HEK293T (cell line): ENCODE measurements around the gene PAQR4.
A peak's percentile ranks its signal among the peaks of the same experiment; 100 is the strongest.
"Not testable (repeated sequence)": the region's sequence is repeated elsewhere in the genome, so short reads cannot be mapped to it uniquely, and the experiment has no call there.

Experiments
- CTCF ChIA-PET: fragments of 350-600 bp; formaldehyde crosslinking; extraction: SDS; loops from one replicate; lab custom pipeline; 2021; ENCODE audit warnings: antibody characterized with exemption, inconsistent platforms; lab: Yijun Ruan, JAX
- POLR2A ChIA-PET: fragments of 350-600 bp; formaldehyde crosslinking; extraction: SDS; loops from one replicate; lab custom pipeline; 2020; ENCODE audit warnings: antibody characterized with exemption, inconsistent platforms; lab: Yijun Ruan, JAX
- DNase-seq: peaks from one replicate; pipeline ENCODE4 v3.0.0; 2012; ENCODE audit warnings: mixed read lengths; ENCODE audit errors: extremely low spot score
- ARNT ChIP-seq: fragments of 450-650 bp; IDR thresholded peaks from 2 replicates; pipeline ENCODE4 v1.6.1; 2017; ENCODE audit warnings: mild to moderate bottlenecking
- BHLHE40 ChIP-seq: fragments of 450-650 bp; IDR thresholded peaks from 2 replicates; pipeline ENCODE4 v1.6.1; 2016; ENCODE audit warnings: mild to moderate bottlenecking, moderate library complexity, borderline replicate concordance
- CTBP1 ChIP-seq: fragments of 450-650 bp; IDR thresholded peaks from 2 replicates; pipeline ENCODE4 v1.6.1; 2016; ENCODE audit warnings: borderline replicate concordance
- ELF4 ChIP-seq: fragments of 450-650 bp; IDR thresholded peaks from 2 replicates; pipeline ENCODE4 v1.6.1; 2017; ENCODE audit warnings: antibody characterized with exemption
- FOXA1 ChIP-seq: fragments of 450-650 bp; IDR thresholded peaks from 2 replicates; pipeline ENCODE4 v1.6.1; 2016; ENCODE audit warnings: mild to moderate bottlenecking
- FOXK2 ChIP-seq: fragments of 450-650 bp; IDR thresholded peaks from 2 replicates; pipeline ENCODE4 v1.6.1; 2016; ENCODE audit warnings: mild to moderate bottlenecking
- FOXM1 ChIP-seq: fragments of 450-650 bp; IDR thresholded peaks from 2 replicates; pipeline ENCODE4 v1.6.1; 2017; ENCODE audit warnings: mild to moderate bottlenecking, borderline replicate concordance
- HDGF ChIP-seq: fragments of 450-650 bp; IDR thresholded peaks from 2 replicates; pipeline ENCODE4 v1.6.1; 2017; ENCODE audit warnings: antibody characterized with exemption, borderline replicate concordance
- L3MBTL2 ChIP-seq: fragments of 450-650 bp; conservative IDR thresholded peaks from 2 replicates; pipeline ENCODE4 v1.6.1; 2016; ENCODE audit warnings: mild to moderate bottlenecking
- LEF1 ChIP-seq: fragments of 450-650 bp; IDR thresholded peaks from 2 replicates; pipeline ENCODE4 v1.6.1; 2017; ENCODE audit warnings: mild to moderate bottlenecking, borderline replicate concordance
- NFRKB ChIP-seq: fragments of 450-650 bp; IDR thresholded peaks from 2 replicates; pipeline ENCODE4 v1.6.1; 2016; ENCODE audit warnings: mild to moderate bottlenecking, moderate library complexity
- SP1 ChIP-seq: fragments of 450-650 bp; IDR thresholded peaks from 2 replicates; pipeline ENCODE4 v1.6.1; 2017
- SUZ12 ChIP-seq: fragments of 450-650 bp; IDR thresholded peaks from 2 replicates; pipeline ENCODE4 v1.6.1; 2016; ENCODE audit warnings: mild to moderate bottlenecking
- TARDBP ChIP-seq: fragments of 450-650 bp; IDR thresholded peaks from 2 replicates; pipeline ENCODE4 v1.6.1; 2016
- ZNF384 ChIP-seq: fragments of 450-650 bp; IDR thresholded peaks from 2 replicates; pipeline ENCODE4 v1.6.1; 2016
- TF ChIP-seq, protein P1 (sequence below): fragments of 450-650 bp; IDR thresholded peaks from 2 replicates; pipeline ENCODE4 v1.6.1; 2016

The PAQR4 gene

DNA sequence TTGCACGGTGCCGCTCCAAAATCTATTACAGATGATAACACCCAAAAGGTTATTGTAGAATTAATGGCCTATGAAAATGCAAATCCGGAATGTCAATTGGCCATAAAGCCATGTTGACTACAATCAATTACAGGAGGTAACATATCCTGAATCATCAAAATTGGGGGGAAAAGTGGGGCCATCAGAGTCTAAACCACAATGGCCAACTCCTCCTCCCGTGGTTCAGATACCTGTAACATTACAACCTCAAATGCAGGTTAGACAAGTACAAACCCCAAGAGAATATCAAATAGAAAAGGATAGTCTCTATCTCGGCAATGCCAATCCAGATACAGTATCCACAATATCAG is 42.5 kb upstream of the PAQR4 start:
- DNase-seq: no peak
- POLR2A ChIA-PET: interaction anchor here (0.7 to 1.2 kb wide), 2 partner anchors 143 to 244 kb away, joined by 3 to 4 read pairs; partner anchors contain the start of gene KCTD5
- CTCF ChIA-PET: interaction anchor here (0.7 to 1.9 kb wide), 10 partner anchors 10 to 414 kb away, joined by 3 to 13 read pairs (median 5); no protein-coding TSS in a partner anchor
- no peak for TF ChIP-seq HDGF
- TF ChIP-seq L3MBTL2: no peak
- no peak for TF ChIP-seq BHLHE40
- no peak for TF ChIP-seq ARNT
- no peak for TF ChIP-seq TARDBP
- no peak for TF ChIP-seq FOXM1

GRCh38 chr16:2927010-2927646 is 42.0 kb upstream of the PAQR4 start:
- ChIA-PET CTCF (interaction anchor here (0.6 to 1.9 kb wide), 15 partner anchors 10 to 415 kb away, joined by 3 to 13 read pairs (median 5); partner anchors contain the start of gene FLYWCH2), POLR2A (interaction anchor here (0.5 to 1.2 kb wide), 3 partner anchors 59 to 245 kb away, joined by 3 to 4 read pairs (median 3); partner anchors contain the start of gene KCTD5)
- DNase-seq: peak; percentile 80
- no peak for TF ChIP-seq CTBP1
- TF ChIP-seq L3MBTL2: peak; percentile 55

GRCh38 chr16:2928151-2928550 is 41.0 kb upstream of the PAQR4 start:
- CTCF ChIA-PET: interaction anchor here (0.6 kb wide), 1 partner anchor 154 kb away, joined by 5 read pairs; no protein-coding TSS in a partner anchor
- DNase-seq, POLR2A ChIA-PET: not testable (repeated sequence)

DNA sequence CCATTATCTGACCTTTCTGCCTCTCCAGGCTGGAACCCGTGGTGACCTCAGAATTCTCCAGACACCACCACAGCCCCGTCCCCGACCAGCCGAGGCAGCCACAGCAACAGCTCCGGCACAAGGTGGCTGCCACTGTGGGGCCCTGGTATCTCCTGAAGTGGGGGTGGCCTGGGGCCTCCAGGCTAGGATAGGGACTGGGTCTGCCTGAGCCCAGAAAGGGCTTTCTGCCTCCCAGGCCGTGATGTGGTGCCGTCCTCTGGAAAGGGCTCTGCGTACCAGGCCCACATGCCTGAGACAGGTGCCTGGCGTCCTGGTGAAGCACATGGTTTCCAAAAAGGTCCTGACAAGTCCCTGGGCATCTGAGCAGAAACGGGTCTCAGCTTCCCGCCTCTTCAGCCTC is 40.4 kb upstream of the PAQR4 start:
- ChIA-PET POLR2A (no interaction called here), CTCF (interaction anchor here (0.6 kb wide), 1 partner anchor 153 kb away, joined by 5 read pairs; no protein-coding TSS in a partner anchor)
- DNase-seq: no peak
- TF ChIP-seq FOXM1 (no peak), L3MBTL2 (no peak), NFRKB (no peak), SUZ12 (no peak), ARNT (no peak), TARDBP (no peak), CTBP1 (no peak), LEF1 (no peak), BHLHE40 (no peak), FOXK2 (no peak), ZNF384 (no peak), SP1 (no peak), HDGF (no peak), ELF4 (no peak)
- TF ChIP-seq, protein P1, sequence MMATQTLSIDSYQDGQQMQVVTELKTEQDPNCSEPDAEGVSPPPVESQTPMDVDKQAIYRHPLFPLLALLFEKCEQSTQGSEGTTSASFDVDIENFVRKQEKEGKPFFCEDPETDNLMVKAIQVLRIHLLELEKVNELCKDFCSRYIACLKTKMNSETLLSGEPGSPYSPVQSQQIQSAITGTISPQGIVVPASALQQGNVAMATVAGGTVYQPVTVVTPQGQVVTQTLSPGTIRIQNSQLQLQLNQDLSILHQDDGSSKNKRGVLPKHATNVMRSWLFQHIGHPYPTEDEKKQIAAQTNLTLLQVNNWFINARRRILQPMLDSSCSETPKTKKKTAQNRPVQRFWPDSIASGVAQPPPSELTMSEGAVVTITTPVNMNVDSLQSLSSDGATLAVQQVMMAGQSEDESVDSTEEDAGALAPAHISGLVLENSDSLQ: no peak

DNA sequence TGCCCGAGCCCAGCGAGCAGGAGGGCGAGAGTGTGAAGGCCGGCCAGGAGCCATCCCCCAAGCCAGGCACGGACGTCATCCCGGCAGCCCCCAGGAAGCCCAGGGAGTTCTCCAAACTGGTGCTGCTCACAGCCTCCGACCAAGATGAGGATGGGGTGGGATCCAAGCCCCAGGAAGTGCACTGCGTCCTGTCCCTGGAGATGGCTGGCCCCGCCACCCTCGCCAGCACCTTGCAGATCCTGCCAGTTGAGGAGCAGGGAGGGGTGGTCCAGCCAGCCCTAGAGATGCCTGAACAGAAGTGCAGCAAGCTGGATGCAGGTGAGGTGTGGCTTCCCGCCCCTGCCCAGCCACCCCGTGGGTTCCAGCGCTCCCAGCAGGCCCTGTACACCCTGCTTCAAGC is 39.5 kb upstream of the PAQR4 start:
- TF ChIP-seq LEF1 (no peak), TARDBP (no peak), SUZ12 (no peak), BHLHE40 (no peak), ELF4 (no peak), ZNF384 (no peak), FOXM1 (no peak)
- ChIA-PET POLR2A (no interaction called here), CTCF (interaction anchor here (1.1 kb wide), 1 partner anchor 53 kb away, joined by 3 read pairs; no protein-coding TSS in a partner anchor)
- DNase-seq: peak; percentile 3

DNA sequence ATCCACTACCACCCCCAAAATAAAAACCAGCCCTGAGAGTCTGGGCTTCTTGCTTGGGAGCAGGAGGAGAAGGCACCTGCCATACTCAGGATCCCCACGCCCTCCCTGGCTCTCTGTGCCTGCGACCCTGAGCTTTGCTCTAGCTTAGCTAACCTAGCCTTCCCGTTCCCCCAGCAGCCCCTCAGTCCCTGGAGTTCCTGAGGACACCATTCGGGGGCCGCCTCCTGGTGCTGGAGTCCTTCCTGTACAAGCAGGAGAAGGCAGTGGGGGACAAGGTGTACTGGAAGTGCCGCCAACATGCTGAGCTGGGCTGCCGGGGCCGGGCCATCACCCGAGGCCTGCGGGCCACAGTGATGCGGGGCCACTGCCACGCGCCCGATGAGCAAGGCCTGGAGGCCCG is 38.9 kb upstream of the PAQR4 start:
- no peak for DNase-seq
- POLR2A ChIA-PET: no interaction called here
- CTCF ChIA-PET: interaction anchor here (1.1 kb wide), 1 partner anchor 54 kb away, joined by 3 read pairs; no protein-coding TSS in a partner anchor
- no peak for TF ChIP-seq ELF4

DNA sequence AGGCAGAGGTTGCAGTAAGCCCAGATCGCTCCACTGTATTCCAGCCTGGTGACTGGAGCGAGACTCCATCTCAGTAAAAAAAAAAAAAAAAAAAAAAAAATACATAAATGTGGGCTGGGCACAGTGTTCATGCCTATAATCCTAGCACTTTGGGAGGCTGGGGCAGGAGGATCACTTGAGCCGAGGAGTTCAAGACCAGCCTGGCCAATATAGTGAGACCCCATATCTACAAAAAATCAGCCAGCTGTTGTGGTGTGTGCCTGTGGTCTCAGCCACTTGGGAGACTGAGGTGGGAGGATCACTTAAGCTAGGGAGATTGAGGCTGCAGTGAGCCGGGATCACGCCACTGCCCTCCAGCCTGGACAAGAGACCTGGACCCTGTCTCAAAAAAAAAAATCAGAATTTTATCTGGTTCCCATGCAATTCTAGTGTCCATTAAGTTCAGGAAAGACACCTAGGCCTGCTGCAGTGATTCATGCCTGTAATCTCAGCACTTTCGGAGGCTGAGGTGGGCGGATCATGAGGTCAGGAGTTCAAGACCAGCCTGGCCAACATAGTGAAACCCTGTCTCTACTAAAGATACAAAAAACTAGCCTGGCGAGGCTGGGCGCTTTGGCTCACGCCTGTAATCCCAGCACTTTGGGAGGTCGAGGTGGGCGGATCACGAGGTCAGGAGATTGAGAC is 37.8 kb upstream of the PAQR4 start:
- DNase-seq, CTCF ChIA-PET: not testable (repeated sequence)
- POLR2A ChIA-PET: interaction anchor here (0.9 kb wide), 1 partner anchor 12 kb away, joined by 3 read pairs; no protein-coding TSS in a partner anchor

GRCh38 chr16:2933136-2933535 is 36.0 kb upstream of the PAQR4 start:
- ChIA-PET POLR2A (no interaction called here), CTCF (no interaction called here)
- TF ChIP-seq BHLHE40 (no peak), ARNT (no peak), ELF4 (no peak), CTBP1 (no peak), SP1 (no peak), ZNF384 (no peak), FOXA1 (no peak), L3MBTL2 (no peak), TARDBP (no peak), FOXM1 (no peak), SUZ12 (no peak), HDGF (no peak)
- TF ChIP-seq, protein P1: no peak
- DNase-seq: no peak
